HG03025 (cell line): Measurements from ENCODE around the gene KCNN3.
"Not testable (repeated sequence)": the region's sequence is repeated elsewhere in the genome, so short reads cannot be mapped to it uniquely, and the experiment has no call there.

Source experiments
- ATAC-seq: cut with Tn5 transposase; IDR thresholded peaks from one replicate; pipeline ENCODE4 v1.9.1; 2021; ENCODE audit warnings: mild to moderate bottlenecking, moderate library complexity; ENCODE audit not compliant: unreplicated experiment, low FRiP score

KCNN3 gene

GRCh38 chr1:154682254-154682653, 187.8 kb downstream of the KCNN3 start:
- no peak for ATAC-seq

DNA sequence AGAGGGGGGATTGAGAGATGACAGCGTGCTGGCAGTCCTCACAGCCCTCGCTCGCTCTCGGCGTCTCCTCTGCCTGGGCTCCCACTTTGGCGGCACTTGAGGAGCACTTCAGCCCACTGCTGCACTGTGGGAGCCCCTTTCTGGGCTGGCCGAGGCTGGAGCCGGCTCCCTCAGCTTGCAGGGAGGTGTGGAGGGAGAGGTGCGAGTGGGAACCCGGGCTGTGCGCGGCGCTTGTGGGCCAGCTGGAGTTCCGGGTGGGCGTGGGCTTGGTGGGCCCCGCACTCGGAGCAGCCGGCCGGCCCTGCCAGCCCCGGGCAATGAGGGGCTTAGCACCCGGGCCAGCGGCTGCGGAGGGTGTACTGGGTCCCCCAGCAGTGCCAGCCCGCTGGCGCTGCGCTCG, 192.2 kb downstream of the KCNN3 start:
- not testable (repeated sequence) for ATAC-seq

GRCh38 chr1:154676847-154677246, 193.2 kb downstream of the KCNN3 start:
- ATAC-seq, result not testable (repeated sequence)

DNA sequence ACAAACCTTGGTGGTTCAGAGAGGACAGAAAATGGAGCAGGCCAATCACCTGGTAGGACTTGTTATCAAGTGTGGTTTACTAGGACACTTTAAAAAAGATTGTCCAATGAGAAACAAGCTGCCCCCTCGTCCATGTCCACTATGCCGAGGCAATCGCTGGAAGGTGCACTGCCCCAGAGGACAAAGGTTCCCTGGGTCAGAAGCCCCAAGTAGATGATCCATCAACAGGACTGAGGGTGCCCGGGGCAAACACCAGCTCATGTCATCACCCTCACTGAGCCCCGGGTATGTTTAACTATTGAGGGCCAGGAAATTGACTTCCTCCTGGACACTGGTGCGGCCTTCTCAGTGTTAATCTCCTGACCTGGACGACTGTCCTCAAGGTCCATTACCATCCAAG, 195.6 kb downstream of the KCNN3 start:
- not testable (repeated sequence) for ATAC-seq

GRCh38 chr1:154672245-154672644, 197.8 kb downstream of the KCNN3 start:
- not testable (repeated sequence) for ATAC-seq

GRCh38 chr1:154671412-154671811, 198.7 kb downstream of the KCNN3 start:
- ATAC-seq, result not testable (repeated sequence)

- ATAC-seq, result not testable (repeated sequence)
These were observed 199.5 kb downstream of the KCNN3 start for GRCh38 chr1:154670310-154671270.

- ATAC-seq, result no peak
These were observed 200.4 kb downstream of the KCNN3 start for GRCh38 chr1:154669464-154670282.

DNA sequence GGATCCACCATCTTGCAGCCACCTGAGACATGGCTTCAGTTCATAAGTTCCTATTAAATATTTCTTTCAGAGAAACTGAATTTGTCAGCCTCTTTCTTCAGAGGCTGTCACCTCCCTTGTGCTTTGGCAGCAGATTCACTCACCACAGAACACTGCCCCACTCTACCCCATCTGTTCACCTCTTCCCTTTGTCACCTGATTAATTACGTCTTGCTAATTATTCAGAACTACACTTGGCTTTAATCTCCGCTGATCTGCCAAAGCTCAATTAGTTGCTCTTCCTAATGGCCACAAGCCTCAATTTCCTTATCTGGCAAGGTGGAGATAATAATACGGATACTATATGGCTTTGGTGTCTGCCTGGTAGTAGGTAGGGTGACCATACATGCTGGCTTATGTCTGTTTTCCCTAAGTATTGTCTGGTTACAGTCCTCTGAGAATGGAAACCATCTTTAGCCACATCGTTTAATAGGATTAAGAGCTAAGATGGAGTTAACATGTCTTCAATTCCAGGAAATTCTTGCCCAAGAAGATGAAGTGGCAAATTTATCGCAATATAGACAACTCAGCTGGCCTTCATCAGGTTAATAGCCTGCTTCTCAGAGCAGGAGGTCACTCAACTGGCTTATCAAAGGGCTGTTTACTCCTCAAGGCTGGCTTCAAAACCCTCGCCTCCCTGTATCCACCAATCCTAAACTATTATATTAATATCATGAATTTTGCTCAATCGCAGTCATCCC, 203.9 kb downstream of the KCNN3 start:
- no peak for ATAC-seq

DNA sequence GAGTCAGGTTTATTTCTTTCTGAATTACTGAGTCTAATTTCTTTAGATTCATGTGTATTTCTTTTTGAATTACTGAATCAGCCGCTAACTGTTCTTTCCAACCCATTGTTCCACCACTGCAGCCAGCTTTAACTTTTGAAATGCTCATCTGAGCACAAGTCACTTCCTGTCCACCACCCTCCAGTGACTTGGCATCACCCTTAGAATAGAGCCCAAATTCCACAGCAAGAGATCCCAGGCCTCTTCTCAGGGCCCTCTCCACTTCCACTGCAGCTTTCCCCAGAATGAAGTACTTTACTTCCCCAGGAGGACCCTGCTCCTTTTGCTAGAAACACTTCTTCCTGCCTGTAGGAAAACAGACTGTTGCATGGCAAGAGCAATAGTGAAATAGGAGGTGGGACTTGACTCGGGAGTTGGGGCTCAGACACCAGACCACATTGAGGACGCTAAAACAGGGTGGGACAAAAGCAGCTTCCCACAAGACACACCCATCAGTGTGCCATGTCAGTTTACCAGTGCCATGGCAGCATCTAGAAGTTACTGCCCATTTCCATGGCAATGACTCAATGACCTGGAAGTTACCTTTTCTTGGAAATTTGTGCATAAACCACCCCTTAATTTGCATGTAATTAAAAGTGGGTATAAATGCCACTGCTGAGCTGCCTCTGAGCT, 205.6 kb downstream of the KCNN3 start:
- ATAC-seq, result no peak

GRCh38 chr1:154663471-154664060, 206.5 kb downstream of the KCNN3 start:
- ATAC-seq, result no peak

DNA sequence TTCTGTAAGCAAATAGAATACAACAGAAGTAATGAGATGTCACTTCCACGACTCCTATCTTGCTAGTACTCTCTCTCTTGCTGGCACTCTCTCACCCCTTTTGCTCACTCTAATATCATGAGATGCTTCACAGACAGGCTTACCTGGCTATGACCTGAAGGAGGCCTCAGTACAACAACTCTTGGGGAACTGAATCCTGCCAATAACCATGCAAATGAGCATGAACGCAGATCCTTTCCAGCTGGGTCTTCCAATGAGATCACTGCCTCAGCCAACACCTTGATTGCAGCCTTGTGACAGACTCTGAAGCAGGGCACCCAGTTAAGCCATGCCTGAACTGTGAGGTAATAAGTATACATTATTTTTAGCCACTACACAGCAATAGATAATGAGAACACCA, 209.0 kb downstream of the KCNN3 start:
- ATAC-seq, result no peak

DNA sequence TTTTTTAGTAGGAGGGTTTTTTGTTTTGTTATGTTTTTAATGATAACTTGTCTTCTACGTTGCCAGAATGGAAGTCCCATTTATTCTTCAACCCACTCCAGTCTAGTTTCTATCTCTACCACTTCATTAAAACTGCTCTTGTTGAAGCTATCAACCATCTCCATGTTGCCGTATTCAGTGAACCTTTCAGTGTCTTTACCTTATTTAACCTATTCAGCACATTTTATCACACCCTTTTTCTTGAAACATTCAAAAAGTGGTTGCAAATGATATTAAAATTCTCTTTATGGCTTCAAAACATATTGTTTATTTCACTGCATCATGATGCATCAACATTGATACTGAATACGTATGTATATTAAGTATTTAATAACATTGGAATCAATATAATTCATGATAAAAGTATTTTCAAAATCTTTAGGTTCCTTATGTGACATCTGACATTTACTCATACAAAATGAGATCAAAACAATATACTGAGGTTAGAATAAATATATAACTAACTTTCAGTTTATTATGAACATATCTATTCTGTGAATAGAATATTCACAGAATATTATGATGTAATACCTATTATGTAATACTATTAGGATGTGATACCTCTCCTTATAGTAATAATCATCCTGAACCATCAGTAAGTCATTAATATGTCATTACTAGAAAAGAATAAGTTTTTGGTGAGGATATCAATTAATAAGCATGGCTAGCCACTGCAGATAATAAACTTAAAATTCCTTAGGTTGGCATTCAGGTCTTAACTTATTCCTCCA, 210.1 kb downstream of the KCNN3 start:
- no peak for ATAC-seq

- no peak for ATAC-seq
These were observed 212.5 kb downstream of the KCNN3 start for GRCh38 chr1:154657556-154657955.

DNA sequence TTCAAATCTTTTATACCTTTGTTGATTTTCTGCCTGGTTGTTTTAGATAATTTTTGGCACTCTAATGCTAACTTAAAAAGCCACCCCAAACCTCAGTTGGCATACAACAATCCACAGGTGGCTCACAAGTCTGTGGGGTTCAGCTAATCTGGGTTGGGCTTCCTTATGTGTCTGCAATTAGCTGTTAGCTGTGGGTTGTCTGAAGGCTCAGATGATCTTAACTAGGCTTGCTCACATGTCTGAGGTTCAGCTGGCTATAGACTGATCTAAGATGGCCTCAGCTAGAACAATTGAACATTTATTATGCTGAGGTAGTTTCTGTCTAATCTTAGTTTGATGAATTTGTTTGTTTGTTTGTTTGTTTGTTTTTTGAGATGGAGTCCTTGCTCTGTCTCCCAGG, 217.2 kb downstream of the KCNN3 start:
- no peak for ATAC-seq
